HEK293T (cell line): ENCODE measurements around the gene THG1L.

Source experiments
- ARNT ChIP-seq: fragments of 450-650 bp; IDR thresholded peaks from 2 replicates; pipeline ENCODE4 v1.6.1; 2017; ENCODE audit warnings: mild to moderate bottlenecking
- BHLHE40 ChIP-seq: fragments of 450-650 bp; IDR thresholded peaks from 2 replicates; pipeline ENCODE4 v1.6.1; 2016; ENCODE audit warnings: mild to moderate bottlenecking, moderate library complexity, borderline replicate concordance
- CTBP1 ChIP-seq: fragments of 450-650 bp; IDR thresholded peaks from 2 replicates; pipeline ENCODE4 v1.6.1; 2016; ENCODE audit warnings: borderline replicate concordance
- ELF4 ChIP-seq: fragments of 450-650 bp; IDR thresholded peaks from 2 replicates; pipeline ENCODE4 v1.6.1; 2017; ENCODE audit warnings: antibody characterized with exemption
- FOXM1 ChIP-seq: fragments of 450-650 bp; IDR thresholded peaks from 2 replicates; pipeline ENCODE4 v1.6.1; 2017; ENCODE audit warnings: mild to moderate bottlenecking, borderline replicate concordance
- LEF1 ChIP-seq: fragments of 450-650 bp; IDR thresholded peaks from 2 replicates; pipeline ENCODE4 v1.6.1; 2017; ENCODE audit warnings: mild to moderate bottlenecking, borderline replicate concordance
- NFRKB ChIP-seq: fragments of 450-650 bp; IDR thresholded peaks from 2 replicates; pipeline ENCODE4 v1.6.1; 2016; ENCODE audit warnings: mild to moderate bottlenecking, moderate library complexity
- PKNOX1 ChIP-seq: fragments of 450-650 bp; IDR thresholded peaks from 2 replicates; pipeline ENCODE4 v1.6.1; 2016
- SP1 ChIP-seq: fragments of 450-650 bp; IDR thresholded peaks from 2 replicates; pipeline ENCODE4 v1.6.1; 2017
- SUZ12 ChIP-seq: fragments of 450-650 bp; IDR thresholded peaks from 2 replicates; pipeline ENCODE4 v1.6.1; 2016; ENCODE audit warnings: mild to moderate bottlenecking
- TARDBP ChIP-seq: fragments of 450-650 bp; IDR thresholded peaks from 2 replicates; pipeline ENCODE4 v1.6.1; 2016

GRCh38 chr5:157764531-157764930 is 33.3 kb downstream of the THG1L start:
- TF ChIP-seq SP1 (no peak), TARDBP (no peak), NFRKB (no peak), FOXM1 (no peak), ELF4 (no peak), ARNT (no peak), SUZ12 (no peak), LEF1 (no peak), CTBP1 (no peak), PKNOX1 (no peak), BHLHE40 (no peak)
